AG04450 (cell line): ENCODE results near the gene GRB2. TPM values are rescaled to one million over a fixed set of nuclear protein-coding genes. Genes with fewer than 3 reads are reported as not detected.

Experiments
- CTCF ChIA-PET: fragments of 300-600, 350-600 bp; formaldehyde crosslinking; extraction: SDS; loops from one replicate; lab custom pipeline; 2022; ENCODE audit warnings: antibody characterized with exemption, inconsistent platforms; lab: Charles Lee
- POLR2A ChIA-PET: fragments of 350-600 bp; formaldehyde crosslinking; extraction: SDS; loops from one replicate; lab custom pipeline; 2021; ENCODE audit warnings: antibody characterized with exemption, inconsistent platforms; lab: Yijun Ruan, JAX
- DNase-seq: peaks from one replicate; pipeline ENCODE4 v3.0.0-alpha.2; 2011; ENCODE audit warnings: low read depth, low spot score
- H3K27ac ChIP-seq: one replicate; pipeline ENCODE4 v1.5.1; 2012; ENCODE audit warnings: low read depth, low read length, control low read depth
- H3K27me3 ChIP-seq: one replicate; pipeline ENCODE4 v1.6.0; 2012; ENCODE audit warnings: low read length; ENCODE audit not compliant: control insufficient read depth, insufficient read depth
- H3K4me3 ChIP-seq: 2 replicates; pipeline ENCODE4 v1.5.1; 2011; ENCODE audit warnings: mild to moderate bottlenecking, low read depth, low read length, control low read depth
- H3K9me3 ChIP-seq: 2 replicates; pipeline ENCODE4 v1.5.1; 2012; ENCODE audit warnings: low read length; ENCODE audit not compliant: control insufficient read depth, insufficient read depth
- CTCF ChIP-seq: IDR thresholded peaks from 2 replicates; pipeline ENCODE4 v1.5.1; 2011; ENCODE audit warnings: low read depth, low read length, control low read depth, inconsistent platforms
- polyA plus RNA-seq: library from polyadenylated mRNA; depleted of rRNA; stranded (reverse); fragments of >200 nt; gene quantifications from 2 replicates; pipeline ENCODE4 v1.2.3, GENCODE V29; 2011

The GRB2 gene
- polyA plus RNA-seq, 1 experiment, result 63.8 TPM

DNA sequence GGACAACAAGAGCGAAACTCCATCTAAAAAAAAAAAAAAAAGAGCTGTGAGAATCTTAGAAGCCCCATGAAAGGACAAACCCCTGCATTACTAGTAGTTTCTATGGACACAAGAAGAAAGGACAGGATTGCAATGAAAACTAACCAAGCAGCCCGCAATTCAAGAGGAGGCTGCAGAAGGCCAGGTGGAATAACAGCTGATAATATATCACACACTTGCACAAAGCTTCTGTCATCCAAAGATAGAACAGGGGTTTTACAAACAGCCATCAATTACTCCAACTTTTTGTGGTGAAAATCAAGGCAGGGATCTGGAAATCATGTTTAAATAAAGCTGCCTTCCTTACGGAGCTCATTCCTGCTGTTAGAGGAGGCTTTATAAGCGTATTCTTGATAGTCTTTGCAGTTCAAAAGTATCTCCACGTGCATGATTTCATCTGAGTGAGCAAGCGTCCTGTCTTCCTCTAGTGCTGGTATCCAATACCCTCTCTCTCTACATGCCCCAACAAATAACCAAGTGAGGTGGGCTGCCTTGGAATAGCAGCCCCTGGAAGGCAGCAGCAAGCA lies 27.8 kb upstream of the GRB2 start:
- Histone ChIP-seq H3K4me3 (no peak overlapping the region), H3K27ac (no peak overlapping the region), H3K27me3 (no peaks in the 10 kb centered on the region), H3K9me3 (no peaks in the 10 kb centered on the region; the same call in 1 of the 2 replicates)
- CTCF ChIA-PET, result no interaction called here
- no peak for DNase-seq
- POLR2A ChIA-PET, result interaction anchor here (1.0 kb wide), 1 partner anchor 164 kb away, joined by 6 read pairs; no protein-coding TSS in a partner anchor
- no peak for TF ChIP-seq CTCF

DNA sequence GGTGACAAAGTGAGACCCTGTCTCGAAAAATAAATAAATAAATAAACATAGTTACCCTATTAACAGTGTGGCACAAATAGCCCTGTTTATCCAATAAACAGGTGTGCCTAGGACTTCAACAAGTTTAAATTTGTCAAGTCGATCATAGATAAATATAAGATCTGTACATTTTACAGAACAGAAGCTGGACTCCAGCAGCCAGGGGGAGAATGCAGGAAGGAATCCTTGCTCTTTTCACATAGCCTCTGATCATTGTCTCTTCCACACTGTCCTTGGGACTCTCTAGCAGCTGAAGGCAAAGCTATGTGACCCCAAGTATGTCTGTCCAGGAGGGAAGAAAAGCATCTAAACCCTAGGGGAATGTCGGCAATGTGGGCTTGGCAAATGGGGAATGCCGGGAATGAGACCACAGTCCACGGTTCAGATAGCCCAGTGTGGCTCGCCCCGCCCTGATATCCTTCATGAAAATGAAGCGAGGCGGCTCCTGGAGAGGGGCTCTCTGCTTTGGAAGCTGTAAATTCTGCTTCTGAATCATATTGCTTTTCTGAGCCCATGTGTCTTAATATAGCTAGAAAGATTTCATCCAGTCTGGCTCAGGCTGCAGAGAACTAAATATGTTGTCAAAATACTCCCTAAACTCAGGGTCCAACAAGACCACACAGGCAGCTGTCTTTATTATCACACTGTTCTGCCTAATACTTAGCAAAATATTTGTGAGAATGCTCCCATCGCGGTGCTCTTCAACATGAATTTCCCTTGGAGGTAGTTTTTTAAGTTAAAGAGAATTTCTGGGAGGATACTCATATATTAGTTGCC lies 24.9 kb upstream of the GRB2 start:
- DNase-seq, result no peak
- ChIA-PET CTCF (interaction anchor here (1.5 kb wide), 2 partner anchors 159 to 317 kb away, joined by 5 to 6 read pairs; partner anchors contain the start of gene MIF4GD), POLR2A (interaction anchor here (0.6 kb wide), 1 partner anchor 23 kb away, joined by 5 read pairs; no protein-coding TSS in a partner anchor)
- H3K4me3 ChIP-seq, result no peak overlapping the region
- peak; percentile 20; the same call in 1 of the 2 replicates for TF ChIP-seq CTCF
- no peak overlapping the region for H3K27ac ChIP-seq
- H3K27me3 ChIP-seq, result no peaks in the 10 kb centered on the region
- no peaks in the 10 kb centered on the region for H3K9me3 ChIP-seq

DNA sequence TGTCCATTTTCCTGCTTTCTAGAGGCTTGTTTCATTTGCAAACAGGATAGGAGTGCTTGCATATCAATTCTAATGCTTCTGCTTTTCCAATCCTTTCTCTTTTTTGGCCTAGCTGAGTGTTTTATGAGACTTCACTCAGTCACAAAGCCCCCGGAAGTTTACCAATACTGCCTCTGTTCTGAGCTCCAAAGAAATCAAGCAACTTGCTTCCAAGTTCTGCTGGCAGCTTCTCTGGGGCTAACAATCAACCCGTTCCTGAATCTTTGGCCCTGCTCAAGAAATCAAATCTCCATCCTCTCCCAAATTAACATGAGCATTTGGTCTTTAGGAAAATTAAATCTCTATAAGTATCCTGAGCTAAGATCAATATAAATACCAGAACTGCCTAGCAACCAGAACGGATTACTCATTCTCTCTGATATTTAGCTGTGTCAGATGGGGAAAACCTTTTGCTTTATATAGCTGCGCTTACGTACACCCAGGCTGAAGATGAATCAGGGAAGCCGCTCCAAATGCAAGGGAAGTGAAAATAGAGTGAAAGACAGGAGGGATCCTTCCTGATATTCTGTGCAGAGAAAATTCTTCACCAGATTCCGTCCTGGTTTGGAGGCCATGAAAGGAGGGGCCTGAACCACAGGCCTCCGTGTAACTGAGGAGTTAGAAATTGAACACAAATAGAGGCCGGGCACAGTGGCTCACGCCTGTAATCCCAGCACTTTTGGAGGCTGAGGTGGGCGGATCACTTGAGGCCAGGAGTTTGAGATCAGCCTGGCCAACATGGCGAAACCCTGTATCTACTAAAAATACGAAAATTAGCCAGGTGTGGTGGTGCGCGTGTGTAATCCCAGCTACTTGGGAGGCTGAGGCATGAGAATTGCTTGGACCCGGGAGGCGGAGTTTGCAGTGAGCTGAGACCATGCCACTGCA lies 23.3 kb upstream of the GRB2 start:
- DNase-seq, result peak; percentile 74
- ChIA-PET CTCF (interaction anchor here (0.7 to 2.3 kb wide), 4 partner anchors 158 to 319 kb away, joined by 3 to 6 read pairs (median 6); partner anchors contain the start of genes MIF4GD and SMIM5), POLR2A (interaction anchor here (0.6 to 1.0 kb wide), 2 partner anchors 88 to 454 kb away, joined by 3 read pairs; partner anchors contain the start of gene TSEN54)
- H3K27me3 ChIP-seq, result no peaks in the 10 kb centered on the region
- TF ChIP-seq CTCF, result no peak
- no peak overlapping the region for H3K4me3 ChIP-seq
- H3K27ac ChIP-seq, result peak overlapping the region; percentile 81
- H3K9me3 ChIP-seq, result no peaks in the 10 kb centered on the region

- peaks cover 6% of the 10 kb centered on the region for H3K27me3 ChIP-seq
- DNase-seq, result no peak
- CTCF ChIA-PET, result no interaction called here
- no peak overlapping the region for H3K4me3 ChIP-seq
- H3K9me3 ChIP-seq, result no peaks in the 10 kb centered on the region
- POLR2A ChIA-PET, result no interaction called here
- TF ChIP-seq CTCF, result no peak
- no peak overlapping the region for H3K27ac ChIP-seq
These were observed 13.1 kb upstream of the GRB2 start for GRCh38 chr17:75418531-75418930.
